GM19025 (cell line): Measurements from ENCODE around the gene MIF4GD.
"Not testable (repeated sequence)": the region's sequence is repeated elsewhere in the genome, so short reads cannot be mapped to it uniquely, and the experiment has no call there.

ENCODE experiments used
- ATAC-seq: cut with Tn5 transposase; IDR thresholded peaks from one replicate; pipeline ENCODE4 v1.9.1; 2021; ENCODE audit warnings: mild to moderate bottlenecking, low read depth, moderate library complexity; ENCODE audit not compliant: unreplicated experiment

The MIF4GD gene

GRCh38 chr17:75289115-75289831 lies 18.2 kb upstream of the MIF4GD start, which contains the start of gene SLC25A19:
Gene SLC25A19 (minus strand): TSS chr17:75289433. CDS start chr17:75286764, 2,669 bp downstream.
- ATAC-seq, result peak; percentile 86

- peak; percentile 2 for ATAC-seq
Measured at GRCh38 chr17:75288770-75289114, 17.7 kb upstream of the MIF4GD start.

DNA sequence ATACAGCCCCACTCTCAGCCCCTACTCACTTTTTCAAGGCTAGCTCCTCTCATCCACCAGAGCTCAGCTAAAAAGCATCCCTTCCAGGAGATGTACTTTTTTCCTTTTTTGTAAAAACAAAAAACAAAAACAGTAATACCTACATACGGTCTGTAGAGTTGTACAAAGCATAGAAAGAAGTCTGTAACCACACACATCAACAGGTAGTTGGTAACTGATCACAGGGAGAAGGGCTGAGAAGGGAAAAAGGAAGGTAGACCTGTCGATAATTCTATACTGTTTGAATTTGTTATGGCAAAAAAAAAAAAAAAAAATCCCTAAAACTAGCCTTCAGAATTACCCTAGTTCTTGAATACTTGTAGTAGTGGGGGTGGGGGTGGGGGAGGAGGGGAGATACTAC lies 17.3 kb upstream of the MIF4GD start:
- ATAC-seq, result no peak

DNA sequence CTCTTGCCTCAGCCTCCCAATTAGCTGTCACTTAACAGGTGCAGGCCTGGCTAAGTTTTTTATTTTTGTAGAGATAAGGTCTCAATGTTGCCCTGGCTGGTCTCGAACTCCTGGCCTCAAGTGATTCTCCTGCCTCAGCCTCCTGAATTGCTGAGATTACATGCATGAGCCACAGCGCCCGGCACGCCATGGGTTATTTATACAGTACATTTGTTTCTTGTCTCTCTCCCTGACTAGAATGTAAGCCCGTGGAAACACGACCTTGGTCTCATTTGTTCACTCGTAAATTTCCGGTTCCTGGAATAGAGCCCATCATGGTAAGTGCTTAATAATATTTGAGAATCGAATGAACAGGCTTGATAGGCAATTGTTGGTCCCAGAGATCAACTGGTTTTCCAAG lies 16.2 kb upstream of the MIF4GD start:
- no peak for ATAC-seq

DNA sequence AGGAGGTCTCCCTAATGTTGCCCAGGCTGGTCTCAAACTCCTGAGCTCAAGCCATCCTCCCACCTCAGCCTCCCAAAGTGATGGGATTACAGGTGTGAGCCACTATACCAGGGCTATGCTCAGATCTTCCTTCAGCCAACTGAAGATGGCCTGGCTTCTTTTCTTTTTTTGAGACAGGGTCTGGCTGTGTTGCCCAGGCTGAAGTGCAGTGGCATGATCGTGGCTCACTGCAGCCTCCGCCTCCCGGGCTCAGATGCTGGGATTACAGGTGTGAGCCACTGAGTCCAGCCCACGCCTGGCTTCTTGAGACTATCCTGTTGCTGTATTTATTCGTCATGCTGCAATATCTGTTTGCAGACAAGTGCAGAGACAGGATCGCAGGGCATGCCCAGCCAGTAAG lies 14.1 kb upstream of the MIF4GD start:
- ATAC-seq, result no peak

DNA sequence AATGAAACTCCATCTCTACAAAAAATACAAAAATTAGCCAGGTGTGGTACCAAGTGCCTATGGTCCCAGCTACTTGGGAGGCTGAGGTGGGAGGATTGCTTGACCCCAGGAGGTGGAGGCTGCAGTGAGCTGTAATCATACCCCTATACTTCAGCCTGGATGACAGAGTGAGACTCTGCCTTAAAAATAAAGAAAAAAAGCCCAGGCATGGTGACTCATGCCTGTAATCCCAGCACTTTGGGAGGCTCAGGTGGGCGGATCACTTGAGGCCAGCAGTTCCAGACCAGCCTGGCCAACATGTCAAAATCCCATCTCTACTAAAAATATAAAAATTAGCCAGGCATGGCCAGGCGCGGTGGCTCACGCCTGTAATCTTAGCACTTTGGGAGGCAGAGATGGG lies 9.2 kb upstream of the MIF4GD start:
- not testable (repeated sequence) for ATAC-seq

GRCh38 chr17:75277664-75278071 lies 6.6 kb upstream of the MIF4GD start:
- no peak for ATAC-seq

DNA sequence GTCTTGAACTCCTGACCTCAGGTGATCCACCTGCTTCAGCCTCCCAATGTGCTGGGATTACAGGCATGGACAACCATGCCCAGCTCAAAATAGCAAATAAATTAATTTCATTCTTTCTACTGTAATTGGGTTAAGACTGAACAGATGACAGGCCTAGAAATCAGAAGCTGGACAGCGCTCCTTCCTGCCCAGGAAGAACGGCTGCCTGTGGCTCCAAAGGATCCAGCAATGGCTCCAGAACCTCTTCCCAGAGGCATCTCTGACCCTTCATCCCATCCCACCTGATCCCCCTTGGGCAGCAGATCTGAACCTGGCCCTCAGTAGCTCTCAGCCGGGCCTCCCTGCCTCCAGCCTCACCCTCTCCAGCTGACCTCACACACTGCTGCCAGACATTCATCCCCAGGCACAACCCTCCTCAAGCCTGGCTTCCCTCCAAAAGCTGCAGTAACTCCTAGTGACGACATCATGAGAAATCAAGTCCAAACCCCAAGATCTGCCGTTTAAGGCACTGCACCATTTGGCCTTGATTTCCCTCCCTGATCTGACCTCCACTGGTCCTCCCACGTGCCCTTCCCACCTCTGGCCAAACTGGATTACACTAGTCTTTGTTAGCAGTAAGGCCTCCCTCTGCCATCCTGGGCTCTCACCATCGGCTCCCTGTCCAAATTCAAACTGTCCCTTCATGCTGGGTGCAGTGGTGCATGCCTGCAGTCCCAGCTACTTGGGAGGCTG lies 3.1 kb upstream of the MIF4GD start:
- ATAC-seq, result no peak

DNA sequence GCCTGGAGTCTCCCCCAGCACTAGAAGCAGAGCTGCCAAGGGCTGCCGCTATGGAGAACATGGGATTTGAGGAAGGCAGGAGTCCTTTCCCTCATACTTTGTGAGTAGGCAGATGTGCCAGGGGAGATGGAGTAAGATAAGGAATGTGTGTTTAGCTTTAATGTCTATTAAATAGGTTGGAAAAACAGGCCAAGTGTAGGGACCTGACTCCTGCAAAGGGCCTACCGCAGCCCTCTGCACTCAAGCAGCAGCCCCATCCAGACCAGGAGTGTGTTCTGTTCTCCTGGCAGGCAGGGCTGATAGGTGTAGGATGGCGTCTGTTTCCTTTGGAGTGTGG lies 1.8 kb upstream of the MIF4GD start:
- ATAC-seq, result no peak

DNA sequence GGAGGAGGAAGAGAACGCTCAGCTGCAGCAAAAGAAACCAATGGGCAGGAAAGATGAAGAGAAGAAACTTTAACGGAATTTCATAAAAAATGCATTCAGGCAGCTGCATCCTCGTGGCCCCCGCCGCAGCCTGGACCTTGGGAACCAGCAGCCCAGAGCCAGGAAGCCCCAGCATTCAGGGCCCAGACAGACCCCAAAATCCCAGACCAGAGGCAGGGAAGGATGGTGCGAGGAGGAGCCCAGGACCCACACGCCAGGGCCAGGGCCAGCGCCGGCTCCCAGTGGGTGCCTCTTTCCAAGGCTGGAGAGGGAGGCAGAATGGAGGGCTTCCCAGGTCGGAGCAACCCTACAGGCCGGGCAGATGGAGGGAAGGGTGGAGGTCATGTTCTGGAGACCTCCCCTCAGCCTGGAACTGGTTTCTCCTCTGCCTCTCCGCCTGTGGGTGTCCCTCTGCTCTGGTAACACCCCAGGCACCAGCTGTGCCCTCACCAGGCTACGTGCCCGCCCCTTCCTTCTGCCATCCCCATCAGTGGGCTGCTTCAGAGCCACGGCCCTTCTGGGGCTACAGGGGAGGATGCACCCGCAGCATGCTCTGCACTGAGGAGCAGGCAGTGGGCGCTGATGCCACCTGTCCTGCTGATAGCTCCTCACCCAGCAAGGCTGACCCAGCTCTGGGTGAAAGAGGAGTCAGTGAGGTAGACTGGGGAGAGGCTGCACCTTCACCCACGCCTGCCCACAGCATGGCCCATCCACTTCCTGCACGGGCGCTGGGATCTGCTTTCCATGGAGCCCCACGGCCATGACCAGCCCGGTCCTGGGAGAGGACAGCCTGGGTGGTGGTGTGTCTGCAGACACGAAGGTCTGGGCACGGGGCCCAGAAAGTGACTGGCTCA lies 1.2 kb upstream of the MIF4GD start:
- no peak for ATAC-seq

DNA sequence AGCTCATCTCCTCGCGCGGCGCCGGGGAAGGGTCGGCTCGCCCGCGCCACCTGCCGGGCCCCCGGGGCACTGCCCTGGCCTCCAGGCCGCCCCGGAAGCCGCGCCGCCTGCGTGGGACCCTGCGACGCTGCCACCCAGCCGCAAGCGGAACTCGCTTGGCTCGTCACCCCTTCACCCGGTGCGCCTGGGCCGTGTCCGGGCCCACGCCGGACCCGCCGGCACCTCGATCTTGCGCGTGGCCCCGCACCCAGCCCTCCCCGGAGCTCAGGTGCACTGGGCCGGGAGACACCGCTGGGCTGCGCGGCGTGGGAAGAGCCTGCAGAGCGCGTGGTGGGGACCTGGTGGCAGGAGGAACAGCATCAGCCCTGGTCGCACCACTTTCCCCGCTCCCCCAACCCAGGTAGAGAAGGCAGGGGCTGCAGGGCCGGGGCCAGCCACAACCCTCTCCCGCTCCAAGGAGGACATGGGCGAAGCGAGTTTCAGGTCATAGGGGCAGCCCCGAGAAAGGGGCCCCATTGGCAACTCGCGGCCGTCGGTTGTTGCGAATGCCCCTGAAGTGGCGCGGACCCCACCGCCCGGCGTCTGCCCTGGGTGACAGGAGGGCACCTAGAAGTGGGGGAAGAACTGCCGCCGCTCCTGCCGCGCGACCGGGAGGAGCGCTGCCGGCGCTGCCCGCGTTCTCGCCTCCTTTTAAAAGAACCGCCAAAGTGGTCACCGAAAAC lies 363 bp upstream of the MIF4GD start:
- peak; percentile 78 for ATAC-seq

- ATAC-seq, result peak; percentile 36
Measured at GRCh38 chr17:75270218-75270965, 639 bp downstream of the MIF4GD start.

DNA sequence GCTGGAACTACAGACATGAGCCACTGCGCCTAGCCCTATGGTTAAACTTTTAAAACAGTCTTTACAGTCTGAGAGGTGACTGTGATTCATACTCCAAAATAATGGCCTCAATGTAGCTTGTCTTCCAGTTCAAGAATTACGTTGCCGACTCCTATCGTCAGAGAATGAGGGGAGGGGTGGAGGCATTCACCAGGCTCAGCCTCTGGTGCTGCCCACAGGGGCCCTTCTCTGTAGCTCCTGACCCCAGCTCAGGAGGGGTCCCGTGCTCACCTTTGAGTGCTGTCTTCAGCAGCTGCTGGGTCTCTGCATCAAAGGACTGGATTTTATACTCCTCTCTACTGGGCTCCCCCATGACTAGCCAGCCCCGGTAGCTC lies 1.2 kb downstream of the MIF4GD start:
- ATAC-seq, result no peak

DNA sequence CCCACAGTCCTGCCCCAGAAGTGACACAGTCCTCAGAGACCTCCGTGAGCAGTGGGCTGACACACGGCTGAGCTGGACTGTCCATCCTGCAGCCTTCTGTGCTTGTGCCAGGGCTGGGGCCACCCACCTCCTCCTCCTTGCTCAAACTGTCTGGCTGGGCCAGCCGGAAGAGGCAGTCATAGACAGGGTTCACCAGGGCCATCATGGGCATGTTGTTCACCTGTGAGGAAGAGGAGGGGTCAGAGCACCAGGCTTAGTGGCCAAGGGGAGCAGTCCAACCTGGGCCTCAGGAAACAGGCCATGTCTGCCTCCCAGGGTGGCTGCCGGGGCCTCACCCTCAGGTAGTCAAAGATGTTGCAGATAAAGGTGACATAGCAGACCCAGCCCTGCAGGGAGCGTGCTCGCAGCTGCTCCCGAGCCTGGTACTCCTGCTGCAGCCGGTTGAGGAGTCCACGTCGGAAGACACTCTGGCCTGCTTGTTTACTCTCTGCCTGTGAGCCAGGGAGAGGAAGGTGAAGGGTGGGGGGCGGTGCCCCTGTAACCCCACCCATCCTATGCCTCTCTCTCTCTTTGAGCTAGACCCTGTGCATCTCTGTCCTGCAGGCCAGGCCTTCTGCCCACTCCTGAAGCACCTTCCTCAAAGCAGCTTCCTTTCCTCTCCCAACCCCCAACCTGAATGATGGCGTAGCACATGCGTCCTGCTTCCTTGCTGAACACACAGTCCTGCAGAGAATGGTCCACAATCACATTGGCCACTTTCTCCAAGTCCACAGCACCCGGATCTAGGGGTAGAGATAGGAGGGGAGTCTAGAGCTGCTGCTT lies 3.4 kb downstream of the MIF4GD start:
- ATAC-seq, result no peak

DNA sequence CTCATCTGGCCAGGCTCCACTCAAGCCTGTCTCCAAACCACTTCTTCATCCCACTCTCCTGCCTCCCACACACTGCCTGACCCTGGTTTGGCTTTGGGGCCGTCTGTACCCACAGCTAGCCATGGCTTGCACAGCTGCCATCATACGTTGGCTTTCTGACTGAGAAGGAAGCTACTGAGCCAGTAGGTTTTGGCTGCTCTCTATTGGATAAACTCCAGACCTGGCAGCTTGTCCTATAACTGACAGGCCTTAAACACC lies 3.9 kb downstream of the MIF4GD start:
- ATAC-seq, result no peak

DNA sequence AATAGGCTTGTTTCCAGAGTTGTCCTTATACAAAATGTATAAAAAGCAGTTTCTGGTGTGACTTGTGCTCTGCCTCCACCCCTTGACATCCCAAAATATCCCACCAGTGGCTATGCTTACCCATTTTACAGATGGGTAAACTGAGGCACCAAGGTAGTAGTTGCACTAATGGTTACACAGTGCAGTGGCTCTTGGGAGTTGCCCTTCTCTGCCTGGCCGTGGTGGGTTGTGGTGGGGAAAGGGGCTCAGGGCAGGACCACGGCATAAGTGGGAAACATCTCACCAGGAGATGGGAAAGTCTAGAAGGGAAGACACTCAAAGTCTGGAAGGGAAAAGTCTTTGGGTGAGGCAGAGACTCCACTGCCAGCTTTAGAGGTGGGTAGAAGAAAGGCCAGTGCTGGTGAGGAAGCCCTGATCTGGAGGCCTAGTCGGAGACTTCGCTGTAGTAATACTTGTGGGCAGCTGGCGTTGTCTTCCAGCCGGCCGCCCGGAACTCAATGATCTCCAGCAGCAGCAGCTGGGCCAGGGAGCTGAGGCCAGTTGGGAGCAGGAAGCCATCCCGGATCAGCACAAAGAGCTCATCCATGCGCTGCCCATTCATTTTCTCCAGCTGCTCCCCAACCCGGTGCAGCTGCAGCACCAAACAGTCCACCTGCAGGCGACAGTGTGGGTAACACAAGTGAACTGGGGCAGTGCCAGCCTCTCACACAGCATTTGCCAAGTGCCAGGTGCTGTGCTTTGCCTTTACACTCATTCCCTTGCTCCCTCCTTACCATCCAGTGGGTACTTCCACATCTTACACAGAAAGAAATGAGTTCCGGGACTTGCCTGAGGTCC lies 4.5 kb downstream of the MIF4GD start:
- no peak for ATAC-seq

DNA sequence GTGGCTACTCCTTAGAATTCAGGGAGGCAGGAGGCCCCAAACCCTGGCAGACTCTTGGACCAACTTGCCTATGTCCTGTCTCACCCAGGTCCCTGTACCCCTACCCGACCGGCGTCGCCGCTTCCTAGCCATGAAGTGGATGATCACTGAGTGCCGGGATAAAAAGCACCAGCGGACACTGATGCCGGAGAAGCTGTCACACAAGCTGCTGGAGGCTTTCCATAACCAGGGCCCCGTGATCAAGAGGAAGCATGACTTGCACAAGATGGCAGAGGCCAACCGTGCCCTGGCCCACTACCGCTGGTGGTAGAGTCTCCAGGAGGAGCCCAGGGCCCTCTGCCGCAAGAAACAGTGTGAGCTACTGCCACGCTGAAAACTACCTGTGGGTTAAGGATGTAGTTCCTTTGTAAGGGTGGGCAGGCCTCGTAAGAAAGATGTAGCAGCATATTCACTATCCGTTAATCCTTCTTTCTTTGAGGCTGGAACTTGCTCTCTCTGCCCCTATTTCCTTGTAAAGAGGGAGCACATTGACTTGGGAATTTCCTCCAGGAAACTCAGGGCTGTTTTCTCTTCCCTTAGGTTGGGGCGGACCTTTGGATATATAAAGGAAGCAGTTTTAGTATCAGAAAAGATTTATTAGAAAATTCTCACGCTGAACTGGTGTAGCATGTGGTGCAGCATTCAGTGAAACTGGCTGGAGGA lies 5.3 kb downstream of the MIF4GD start:
- ATAC-seq, result no peak

- no peak for ATAC-seq
Measured at GRCh38 chr17:75263055-75263454, 8.0 kb downstream of the MIF4GD start.
